PC-9 (cell line): Measurements from ENCODE around the gene ADARB2.

ENCODE experiments used
- EZH2 ChIP-seq: fragments of 200-600 bp; sonication (generic); IDR thresholded peaks from 2 replicates; pipeline ENCODE4 v1.8.0; 2017; ENCODE audit warnings: antibody characterized with exemption, low read depth
- TF ChIP-seq, protein P1 (sequence below): fragments of 200-600 bp; sonication (generic); conservative IDR thresholded peaks from 2 replicates; pipeline ENCODE4 v1.6.1; 2017; ENCODE audit warnings: mixed run types, antibody characterized with exemption, mild to moderate bottlenecking, moderate library complexity

DNA sequence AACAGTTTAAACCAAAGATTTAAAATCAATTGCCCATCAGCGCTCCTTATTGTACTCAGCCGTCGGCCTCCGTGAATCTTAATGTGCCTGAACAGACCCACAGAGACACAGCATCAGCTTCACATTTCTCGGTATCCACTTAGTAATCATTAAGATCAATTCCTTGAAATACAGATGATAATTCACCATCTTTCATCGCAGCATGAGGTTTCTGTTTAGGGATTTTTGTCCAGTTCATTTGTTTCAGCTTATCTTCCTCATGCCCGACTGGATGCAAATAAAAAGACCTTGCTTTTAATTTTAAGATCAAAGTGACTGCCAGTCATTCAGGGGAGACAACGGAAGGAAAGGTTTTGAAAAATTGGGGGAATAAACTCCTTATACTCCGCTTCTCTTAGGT is 473.3 kb downstream of the ADARB2 start:
- TF ChIP-seq, protein P1, sequence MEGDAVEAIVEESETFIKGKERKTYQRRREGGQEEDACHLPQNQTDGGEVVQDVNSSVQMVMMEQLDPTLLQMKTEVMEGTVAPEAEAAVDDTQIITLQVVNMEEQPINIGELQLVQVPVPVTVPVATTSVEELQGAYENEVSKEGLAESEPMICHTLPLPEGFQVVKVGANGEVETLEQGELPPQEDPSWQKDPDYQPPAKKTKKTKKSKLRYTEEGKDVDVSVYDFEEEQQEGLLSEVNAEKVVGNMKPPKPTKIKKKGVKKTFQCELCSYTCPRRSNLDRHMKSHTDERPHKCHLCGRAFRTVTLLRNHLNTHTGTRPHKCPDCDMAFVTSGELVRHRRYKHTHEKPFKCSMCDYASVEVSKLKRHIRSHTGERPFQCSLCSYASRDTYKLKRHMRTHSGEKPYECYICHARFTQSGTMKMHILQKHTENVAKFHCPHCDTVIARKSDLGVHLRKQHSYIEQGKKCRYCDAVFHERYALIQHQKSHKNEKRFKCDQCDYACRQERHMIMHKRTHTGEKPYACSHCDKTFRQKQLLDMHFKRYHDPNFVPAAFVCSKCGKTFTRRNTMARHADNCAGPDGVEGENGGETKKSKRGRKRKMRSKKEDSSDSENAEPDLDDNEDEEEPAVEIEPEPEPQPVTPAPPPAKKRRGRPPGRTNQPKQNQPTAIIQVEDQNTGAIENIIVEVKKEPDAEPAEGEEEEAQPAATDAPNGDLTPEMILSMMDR = no peak
- TF ChIP-seq EZH2 = no peak
